Neural cell (in vitro differentiated cells): ENCODE results near the gene SBK3. TPM values are rescaled to one million over a fixed set of nuclear protein-coding genes. Genes with fewer than 3 reads are reported as not detected.

Experiments
- H2AFZ ChIP-seq: fragments of 200-600, 300-800 bp; sonication (generic), shearing (Covaris generic); 2 replicates; pipeline ENCODE4 v1.6.0; 2014; ENCODE audit warnings: low read depth, mild to moderate bottlenecking, antibody characterized with exemption, low read length, moderate library complexity
- H3F3A ChIP-seq: fragments of 200-600 bp; shearing (Covaris generic); 2 replicates; pipeline ENCODE4 v1.6.1; 2016; ENCODE audit warnings: mild to moderate bottlenecking, moderate library complexity, mixed read lengths, antibody characterized with exemption, low read length; ENCODE audit not compliant: insufficient read depth, poor library complexity, severe bottlenecking
- H3K27ac ChIP-seq: fragments of 200-600, 300-800 bp; sonication (generic), shearing (Covaris generic); 2 replicates; pipeline ENCODE4 v1.5.1; 2014; ENCODE audit warnings: mild to moderate bottlenecking, low read length, moderate library complexity
- H3K27me3 ChIP-seq: fragments of 300-800, 200-600 bp; sonication (generic), shearing (Covaris generic); 2 replicates; pipeline ENCODE4 v1.6.0; 2014; ENCODE audit warnings: mild to moderate bottlenecking, low read depth, low read length, moderate library complexity; ENCODE audit not compliant: insufficient read depth
- H3K36me3 ChIP-seq: fragments of 300-800, 200-600 bp; sonication (generic), shearing (Covaris generic); 2 replicates; pipeline ENCODE4 v1.5.1; 2014; ENCODE audit warnings: mild to moderate bottlenecking, antibody characterized with exemption, low read length, moderate library complexity; ENCODE audit not compliant: insufficient read depth
- H3K4me2 ChIP-seq: fragments of 300-800, 200-600 bp; sonication (generic), shearing (Covaris generic); 2 replicates; pipeline ENCODE4 v1.6.0; 2014; ENCODE audit warnings: mild to moderate bottlenecking, low read length
- H3K4me3 ChIP-seq: fragments of 300-800, 200-600 bp; sonication (generic), shearing (Covaris generic); 2 replicates; pipeline ENCODE4 v1.5.1; 2014; ENCODE audit warnings: mild to moderate bottlenecking, low read length, moderate library complexity
- H3K79me2 ChIP-seq: fragments of 200-600 bp; shearing (Covaris generic); replicated peaks from 2 replicates; pipeline ENCODE4 v1.6.0; 2014; ENCODE audit warnings: mild to moderate bottlenecking, low read length, moderate library complexity; ENCODE audit not compliant: insufficient read depth
- H3K9ac ChIP-seq: fragments of 300-800, 200-600 bp; sonication (generic), shearing (Covaris generic); 2 replicates; pipeline ENCODE4 v1.6.1; 2016; ENCODE audit warnings: mild to moderate bottlenecking, low read length, mixed read lengths
- H3K9me2 ChIP-seq: fragments of 200-600 bp; shearing (Covaris generic); 2 replicates; pipeline ENCODE4 v1.6.1; 2016; ENCODE audit warnings: mild to moderate bottlenecking, low read length, mixed read lengths; ENCODE audit not compliant: insufficient read depth
- H3K9me3 ChIP-seq: fragments of 200-600, 300-800 bp; sonication (generic), shearing (Covaris generic); 2 replicates; pipeline ENCODE4 v1.6.1; 2016; ENCODE audit warnings: mild to moderate bottlenecking, mixed run types, low read length, moderate library complexity, mixed read lengths
- H4K20me1 ChIP-seq: fragments of 200-600 bp; shearing (Covaris generic); 2 replicates; pipeline ENCODE4 v1.6.1; 2016; ENCODE audit warnings: mild to moderate bottlenecking, mixed run types; ENCODE audit not compliant: insufficient read depth
- CTCF ChIP-seq: fragments of 450-650 bp; IDR thresholded peaks from 2 replicates; pipeline ENCODE4 v1.5.1; 2014; ENCODE audit warnings: antibody characterized with exemption, mild to moderate bottlenecking, moderate library complexity; ENCODE audit not compliant: poor library complexity, severe bottlenecking
- EP300 ChIP-seq: fragments of 450-650 bp; conservative IDR thresholded peaks from 2 replicates; pipeline ENCODE4 v1.6.1; 2014; ENCODE audit warnings: antibody characterized with exemption, mild to moderate bottlenecking, moderate library complexity; ENCODE audit not compliant: poor library complexity, severe bottlenecking
- EZH2 ChIP-seq: fragments of 200-600, 300-800 bp; shearing (Covaris generic), sonication (generic); IDR thresholded peaks from 2 replicates; pipeline ENCODE4 v1.6.1; 2014; ENCODE audit warnings: antibody characterized with exemption, low read length, borderline replicate concordance, mild to moderate bottlenecking; ENCODE audit not compliant: insufficient read depth, poor library complexity, severe bottlenecking
- MXI1 ChIP-seq: fragments of 450-650 bp; conservative IDR thresholded peaks from 2 replicates; pipeline ENCODE4 v1.6.1; 2014; ENCODE audit warnings: antibody characterized with exemption, mild to moderate bottlenecking; ENCODE audit not compliant: poor library complexity, severe bottlenecking
- POLR2AphosphoS5 ChIP-seq: IDR thresholded peaks from 2 replicates; pipeline ENCODE4 v1.6.1; 2012
- RAD21 ChIP-seq: fragments of 450-650 bp; conservative IDR thresholded peaks from 2 replicates; pipeline ENCODE4 v1.6.1; 2014; ENCODE audit warnings: antibody characterized with exemption, mild to moderate bottlenecking, moderate library complexity
- REST ChIP-seq: IDR thresholded peaks from 2 replicates; pipeline ENCODE4 v1.6.1; 2012; ENCODE audit warnings: borderline replicate concordance
- SMC3 ChIP-seq: fragments of 450-650 bp; conservative IDR thresholded peaks from 2 replicates; pipeline ENCODE4 v1.6.1; 2014; ENCODE audit warnings: antibody characterized with exemption, mild to moderate bottlenecking, moderate library complexity; ENCODE audit not compliant: poor library complexity
- TAF1 ChIP-seq: IDR thresholded peaks from 2 replicates; pipeline ENCODE4 v1.6.1; 2012; ENCODE audit warnings: low read depth
- polyA plus RNA-seq: library from polyadenylated mRNA; depleted of rRNA; stranded (reverse); fragments of >200 nt; gene quantifications from 2 replicates; pipeline ENCODE4 v1.2.3, GENCODE V29; 2014

Gene SBK3
- polyA plus RNA-seq, 1 donor from 2014 or later: not detected

GRCh38 chr19:55549500-55550320 lies 4.4 kb upstream of the SBK3 start:
- Histone ChIP-seq H3K27ac (no peak overlapping the region), H3F3A (no peaks in the 10 kb centered on the region), H3K79me2 (no peaks in the 10 kb centered on the region), H3K4me3 (no peak overlapping the region), H3K9ac (no peak overlapping the region), H3K9me2 (no peaks in the 10 kb centered on the region), H2AFZ (no peak overlapping the region), H3K36me3 (no peaks in the 10 kb centered on the region), H3K9me3 (no peaks in the 10 kb centered on the region), H4K20me1 (no peaks in the 10 kb centered on the region), H3K27me3 (no peaks in the 10 kb centered on the region), H3K4me2 (no peak overlapping the region)
- no peak for TF ChIP-seq RAD21
- TF ChIP-seq EZH2: no peak
- TF ChIP-seq REST: no peak
- no peak for TF ChIP-seq TAF1
- no peak for TF ChIP-seq POLR2AphosphoS5
- no peak for TF ChIP-seq SMC3
- no peak for TF ChIP-seq EP300
- no peak for TF ChIP-seq MXI1
- TF ChIP-seq CTCF: no peak

DNA sequence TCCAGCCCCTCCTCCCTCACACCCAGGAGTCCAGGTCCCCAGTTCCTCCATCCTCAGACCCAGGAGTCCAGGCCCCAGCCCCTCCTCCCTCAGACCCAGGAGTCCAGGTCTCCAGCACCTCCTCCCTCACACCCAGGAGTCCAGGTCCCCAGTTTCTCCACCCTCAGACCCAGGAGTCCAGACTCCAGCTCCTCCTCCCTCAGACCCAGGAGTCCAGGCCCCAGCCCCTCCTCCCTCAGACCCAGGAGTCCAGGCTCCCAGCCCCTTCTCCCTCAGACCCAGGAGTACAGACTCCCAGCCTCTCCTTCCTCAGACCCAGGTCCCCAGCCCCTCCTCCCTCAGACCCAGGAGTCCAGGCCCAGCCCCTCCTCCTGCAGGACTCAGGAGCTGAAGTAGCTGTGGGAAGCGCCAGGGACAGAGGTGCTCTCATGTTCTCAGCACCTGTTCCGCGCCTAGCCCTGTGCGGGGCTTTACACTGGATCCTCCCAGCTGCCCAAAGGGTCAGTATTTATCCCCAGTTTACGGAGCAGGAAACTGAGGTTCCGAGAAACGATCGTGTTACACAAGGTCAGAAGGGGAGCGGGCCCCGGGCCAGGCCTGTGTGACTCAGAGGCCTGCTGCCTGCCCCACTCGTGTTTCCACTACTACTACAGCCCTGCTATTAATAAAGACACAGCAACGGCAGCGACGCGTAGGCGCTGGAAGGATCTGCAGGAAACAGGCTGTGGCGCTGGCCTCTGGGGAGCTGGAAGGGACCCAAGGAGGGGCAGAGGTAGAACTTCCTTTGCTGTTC lies 1.7 kb upstream of the SBK3 start:
- Histone ChIP-seq H3K9me2 (no peaks in the 10 kb centered on the region), H3K27ac (no peak overlapping the region), H4K20me1 (no peaks in the 10 kb centered on the region), H3F3A (no peaks in the 10 kb centered on the region), H2AFZ (no peak overlapping the region), H3K9me3 (no peaks in the 10 kb centered on the region), H3K4me3 (no peak overlapping the region), H3K9ac (no peak overlapping the region), H3K79me2 (no peaks in the 10 kb centered on the region), H3K4me2 (no peak overlapping the region), H3K36me3 (no peaks in the 10 kb centered on the region), H3K27me3 (no peaks in the 10 kb centered on the region)
- TF ChIP-seq EZH2 (no peak), MXI1 (no peak), REST (no peak), SMC3 (no peak), CTCF (no peak), EP300 (no peak), TAF1 (no peak), POLR2AphosphoS5 (no peak), RAD21 (no peak)
